Midbrain (tissue), 1 donor: ENCODE results near the gene ISOC2.
"Not testable (repeated sequence)": the region's sequence is repeated elsewhere in the genome, so short reads cannot be mapped to it uniquely, and the experiment has no call there.

Experiments
- DNase-seq: peaks from one replicate; lab custom pipeline; 2025; lab: John Stamatoyannopoulos, UW

The ISOC2 gene

GRCh38 chr19:55440411-55441105, 20.9 kb downstream of the ISOC2 start:
- DNase-seq = no peak

- DNase-seq = no peak
Measured at GRCh38 chr19:55439052-55439451, 22.4 kb downstream of the ISOC2 start.

GRCh38 chr19:55437410-55437809, 24.0 kb downstream of the ISOC2 start:
- no peak for DNase-seq

GRCh38 chr19:55436847-55437246, 24.6 kb downstream of the ISOC2 start:
- DNase-seq = no peak

- DNase-seq = no peak
Measured at GRCh38 chr19:55435020-55435419, 26.4 kb downstream of the ISOC2 start.

GRCh38 chr19:55434356-55434919, 27.0 kb downstream of the ISOC2 start:
- DNase-seq = no peak

- DNase-seq = no peak
Measured at GRCh38 chr19:55433292-55433691, 28.1 kb downstream of the ISOC2 start.

- DNase-seq = no peak
Measured at GRCh38 chr19:55432241-55432959, 29.0 kb downstream of the ISOC2 start.

GRCh38 chr19:55431183-55431582, 30.3 kb downstream of the ISOC2 start:
- no peak for DNase-seq

- DNase-seq = peak; percentile 85
Measured at GRCh38 chr19:55426042-55426441, 35.4 kb downstream of the ISOC2 start.

- DNase-seq = no peak
Measured at GRCh38 chr19:55424518-55424917, 36.9 kb downstream of the ISOC2 start.

- no peak for DNase-seq
Measured at GRCh38 chr19:55423225-55424005, 38.0 kb downstream of the ISOC2 start.

- not testable (repeated sequence) for DNase-seq
Measured at GRCh38 chr19:55421281-55421680, 40.2 kb downstream of the ISOC2 start.

- no peak for DNase-seq
Measured at GRCh38 chr19:55419624-55420236, 41.7 kb downstream of the ISOC2 start.

- no peak for DNase-seq
Measured at GRCh38 chr19:55419103-55419502, 42.3 kb downstream of the ISOC2 start.

- peak; percentile 82 for DNase-seq
Measured at GRCh38 chr19:55418185-55418584, 43.3 kb downstream of the ISOC2 start.

- no peak for DNase-seq
Measured at GRCh38 chr19:55410168-55410567, 51.3 kb downstream of the ISOC2 start.

GRCh38 chr19:55409179-55409578, 52.3 kb downstream of the ISOC2 start:
- not testable (repeated sequence) for DNase-seq

GRCh38 chr19:55408533-55408872, 52.9 kb downstream of the ISOC2 start:
- DNase-seq = no peak

GRCh38 chr19:55407800-55408532, 53.5 kb downstream of the ISOC2 start:
- DNase-seq = peak; percentile 99

- not testable (repeated sequence) for DNase-seq
Measured at GRCh38 chr19:55407550-55407799, 54.0 kb downstream of the ISOC2 start, which contains the start of gene UBE2S. Gene UBE2S, minus strand, starts transcription at chr19:55407788. Its CDS starts 199 bp downstream, at chr19:55407589.
